Measurements from ENCODE around the gene DNAI1.

GRCh38 chr9:34450644-34451043 lies 8.0 kb upstream of the DNAI1 start:
- TF ChIP-seq ZNF557 (CRISPR knock-in tag; IDR thresholded peaks at IDR 0.05), result no peak
- TF ChIP-seq SETDB1 (CRISPR knock-in tag; IDR thresholded peaks at IDR 0.05; ENCODE audit: borderline replicate concordance), result no peak
- no peak for TF ChIP-seq RELA (CRISPR knock-in tag; IDR thresholded peaks at IDR 0.05)
- TF ChIP-seq JUN (CRISPR knock-in tag; IDR thresholded peaks at IDR 0.05), result no peak
- no peak for TF ChIP-seq SMC3 (IDR thresholded peaks at IDR 0.05; ENCODE audit: low read length)
- no peak for TF ChIP-seq MAZ (IDR thresholded peaks at IDR 0.05; ENCODE audit: borderline replicate concordance, low read depth, low read length)
- TF ChIP-seq MAZ (CRISPR knock-in tag; IDR thresholded peaks at IDR 0.05; ENCODE audit: low read depth), result no peak
- TF ChIP-seq ZBTB40 (IDR thresholded peaks at IDR 0.05), result no peak
- no peak for TF ChIP-seq ZBTB40 (CRISPR knock-in tag; IDR thresholded peaks at IDR 0.05)
- TF ChIP-seq FOSL1 (CRISPR knock-in tag; IDR thresholded peaks at IDR 0.05; ENCODE audit: borderline replicate concordance), result no peak
- no peak for TF ChIP-seq POLR2A (IDR thresholded peaks at IDR 0.05; ENCODE audit: insufficient read depth in 1 of 2, low read depth in 2 of 2, low read length in 2 of 2)
- TF ChIP-seq IRX3 (CRISPR knock-in tag; IDR thresholded peaks at IDR 0.05; ENCODE audit: borderline replicate concordance, low read depth), result no peak

Measured in HepG2 (cell line).